ENCODE data around the gene FRMD8. TPM values are rescaled to one million over a fixed set of nuclear protein-coding genes. Genes with fewer than 3 reads are reported as not detected.
"Not testable (repeated sequence)": the region's sequence is repeated elsewhere in the genome, so short reads cannot be mapped to it uniquely, and the experiment has no call there.

Gene FRMD8
- total RNA-seq, 1 donor from 2014 or later, result 70.6 TPM

- H3K27ac Mint-ChIP-seq, result peak overlapping the region; percentile 96
- H3K4me1 Mint-ChIP-seq, result peaks cover 56% of the 10 kb centered on the region
- H3K36me3 Mint-ChIP-seq (ENCODE audit: low read depth), result peaks cover 52% of the 10 kb centered on the region
- DNase-seq, result no peak
- CTCF ChIA-PET, result no interaction called here
- H3K27me3 Mint-ChIP-seq, result no peaks in the 10 kb centered on the region
- intact Hi-C loops (cut with micrococcal nuclease), result no loop called here
- ATAC-seq (ENCODE audit: low read depth), result no peak
- POLR2A ChIA-PET, result interaction anchor here (0.6 to 14.0 kb wide), 9 partner anchors 14 to 256 kb away, joined by 3 to 328 read pairs (median 17); partner anchors contain the start of genes FRMD8, MALAT1 and NEAT1
- H3K4me3 Mint-ChIP-seq, result peak overlapping the region; percentile 28
- no peaks in the 10 kb centered on the region for H3K9me3 Mint-ChIP-seq
- TF ChIP-seq CTCF (IDR thresholded peaks at IDR 0.05), result no peak
Measured at GRCh38 chr11:65404638-65405339, 18.4 kb downstream of the FRMD8 start.

- no peak for TF ChIP-seq CTCF (IDR thresholded peaks at IDR 0.05)
- ATAC-seq (ENCODE audit: low read depth) (no peak), DNase-seq (no peak)
- Mint-ChIP-seq H3K27me3 (no peaks in the 10 kb centered on the region), H3K27ac (no peak overlapping the region), H3K4me3 (no peak overlapping the region), H3K4me1 (peaks cover 35% of the 10 kb centered on the region), H3K36me3 (ENCODE audit: low read depth) (peaks cover 41% of the 10 kb centered on the region), H3K9me3 (no peaks in the 10 kb centered on the region)
- intact Hi-C loops (cut with micrococcal nuclease), result no loop called here
- ChIA-PET CTCF (no interaction called here), POLR2A (interaction anchor here (0.6 to 14.0 kb wide), 3 partner anchors 10 to 151 kb away, joined by 4 to 328 read pairs (median 4); partner anchors contain the start of gene MALAT1)
Measured at GRCh38 chr11:65410936-65411680, 24.7 kb downstream of the FRMD8 start.

GRCh38 chr11:65411681-65412070, 25.2 kb downstream of the FRMD8 start:
- ATAC-seq (ENCODE audit: low read depth) (no peak), DNase-seq (no peak)
- TF ChIP-seq CTCF (IDR thresholded peaks at IDR 0.05), result no peak
- ChIA-PET CTCF (no interaction called here), POLR2A (interaction anchor here (0.6 to 19.3 kb wide), 5 partner anchors 8 to 152 kb away, joined by 4 to 3752 read pairs (median 5); partner anchors contain the start of gene MALAT1)
- peaks cover 41% of the 10 kb centered on the region for H3K36me3 Mint-ChIP-seq (ENCODE audit: low read depth)
- no peak overlapping the region for H3K4me3 Mint-ChIP-seq
- H3K9me3 Mint-ChIP-seq, result no peaks in the 10 kb centered on the region
- H3K4me1 Mint-ChIP-seq, result peaks cover 41% of the 10 kb centered on the region
- intact Hi-C loops (cut with micrococcal nuclease), result no loop called here
- no peak overlapping the region for H3K27ac Mint-ChIP-seq
- H3K27me3 Mint-ChIP-seq, result no peaks in the 10 kb centered on the region

- intact Hi-C loops (cut with micrococcal nuclease), result no loop called here
- ChIA-PET POLR2A (interaction anchor here (1.6 to 19.3 kb wide), 4 partner anchors 9 to 89 kb away, joined by 5 to 3752 read pairs (median 354); partner anchors contain the start of genes FRMD8, MALAT1 and SLC25A45), CTCF (no interaction called here)
- DNase-seq (no peak), ATAC-seq (ENCODE audit: low read depth) (no peak)
- Mint-ChIP-seq H3K27me3 (no peaks in the 10 kb centered on the region), H3K9me3 (no peaks in the 10 kb centered on the region), H3K4me3 (no peak overlapping the region), H3K4me1 (peaks cover 42% of the 10 kb centered on the region), H3K36me3 (ENCODE audit: low read depth) (peaks cover 39% of the 10 kb centered on the region), H3K27ac (no peak overlapping the region)
- no peak for TF ChIP-seq CTCF (IDR thresholded peaks at IDR 0.05)
Measured at GRCh38 chr11:65412271-65413076, 26.0 kb downstream of the FRMD8 start.

- H3K27me3 Mint-ChIP-seq; H3K27ac Mint-ChIP-seq; H3K9me3 Mint-ChIP-seq; CTCF ChIA-PET; DNase-seq; intact Hi-C loops (cut with micrococcal nuclease); ATAC-seq (ENCODE audit: low read depth); H3K4me3 Mint-ChIP-seq: not testable (repeated sequence)
- POLR2A ChIA-PET, result interaction anchor here (1.6 to 19.3 kb wide), 4 partner anchors 10 to 89 kb away, joined by 5 to 3752 read pairs (median 354); partner anchors contain the start of genes FRMD8, MALAT1 and SLC25A45
- peaks cover 39% of the 10 kb centered on the region for H3K36me3 Mint-ChIP-seq (ENCODE audit: low read depth)
- peaks cover 42% of the 10 kb centered on the region for H3K4me1 Mint-ChIP-seq
Measured at GRCh38 chr11:65413077-65413664, 26.7 kb downstream of the FRMD8 start.
